GM18507 (cell line): ENCODE results near the gene ITGB2.
A peak's percentile ranks its signal among the peaks of the same experiment; 100 is the strongest.

Experiments
- DNase-seq: peaks from one replicate; pipeline ENCODE4 v3.0.0; 2011; ENCODE audit warnings: low read depth; ENCODE audit not compliant: insufficient read length; ENCODE audit errors: extremely low spot score
- FAIRE-seq: peaks from 2 replicates; lab custom pipeline; 2011; peaks lifted over from hg19 to GRCh38; lab: Jason Lieb, UNC

Gene ITGB2

GRCh38 chr21:44875316-44875700, 45.4 kb downstream of the ITGB2 start:
- DNase-seq = no peak
- no peak for FAIRE-seq

- FAIRE-seq = peak; percentile 57
- no peak for DNase-seq
Observed at GRCh38 chr21:44874497-44875315, 46.0 kb downstream of the ITGB2 start.

GRCh38 chr21:44874240-44874496, 46.5 kb downstream of the ITGB2 start:
- no peak for DNase-seq

GRCh38 chr21:44873356-44874239, 47.1 kb downstream of the ITGB2 start, which contains the start of gene PTTG1IP:
TSS of gene PTTG1IP (minus strand) at chr21:44873690. CDS start at chr21:44873616, 74 bp downstream.
- peak; percentile 99 for DNase-seq
- FAIRE-seq = peak; percentile 91

More at GRCh38 chr21:44874240-44874496, 46.5 kb downstream of the ITGB2 start:
- FAIRE-seq = no peak

GRCh38 chr21:44872649-44873355, 47.9 kb downstream of the ITGB2 start:
- no peak for DNase-seq
- no peak for FAIRE-seq

GRCh38 chr21:44872323-44872648, 48.4 kb downstream of the ITGB2 start:
- DNase-seq (no peak), FAIRE-seq (no peak)

GRCh38 chr21:44871576-44872269, 49.0 kb downstream of the ITGB2 start:
- no peak for FAIRE-seq
- no peak for DNase-seq

GRCh38 chr21:44870748-44871495, 49.8 kb downstream of the ITGB2 start:
- FAIRE-seq (no peak), DNase-seq (no peak)

- FAIRE-seq (no peak), DNase-seq (no peak)
Observed at GRCh38 chr21:44869781-44870747, 50.6 kb downstream of the ITGB2 start.

- no peak for DNase-seq
- FAIRE-seq = no peak
Observed at GRCh38 chr21:44868707-44869106, 52.0 kb downstream of the ITGB2 start.

GRCh38 chr21:44867999-44868700, 52.5 kb downstream of the ITGB2 start:
- DNase-seq (no peak), FAIRE-seq (no peak)

GRCh38 chr21:44867464-44867863, 53.2 kb downstream of the ITGB2 start:
- no peak for DNase-seq
- FAIRE-seq = no peak

GRCh38 chr21:44866780-44867179, 53.9 kb downstream of the ITGB2 start:
- DNase-seq (no peak), FAIRE-seq (no peak)

GRCh38 chr21:44865561-44866280, 55.0 kb downstream of the ITGB2 start:
- FAIRE-seq (no peak), DNase-seq (no peak)

- no peak for FAIRE-seq
Observed at GRCh38 chr21:44862869-44863685, 57.6 kb downstream of the ITGB2 start.

GRCh38 chr21:44858791-44859190, 61.9 kb downstream of the ITGB2 start:
- no peak for DNase-seq
- FAIRE-seq = no peak

More at GRCh38 chr21:44862869-44863685, 57.6 kb downstream of the ITGB2 start:
- DNase-seq = no peak
